ENCODE data around the gene LSM7.

DNA sequence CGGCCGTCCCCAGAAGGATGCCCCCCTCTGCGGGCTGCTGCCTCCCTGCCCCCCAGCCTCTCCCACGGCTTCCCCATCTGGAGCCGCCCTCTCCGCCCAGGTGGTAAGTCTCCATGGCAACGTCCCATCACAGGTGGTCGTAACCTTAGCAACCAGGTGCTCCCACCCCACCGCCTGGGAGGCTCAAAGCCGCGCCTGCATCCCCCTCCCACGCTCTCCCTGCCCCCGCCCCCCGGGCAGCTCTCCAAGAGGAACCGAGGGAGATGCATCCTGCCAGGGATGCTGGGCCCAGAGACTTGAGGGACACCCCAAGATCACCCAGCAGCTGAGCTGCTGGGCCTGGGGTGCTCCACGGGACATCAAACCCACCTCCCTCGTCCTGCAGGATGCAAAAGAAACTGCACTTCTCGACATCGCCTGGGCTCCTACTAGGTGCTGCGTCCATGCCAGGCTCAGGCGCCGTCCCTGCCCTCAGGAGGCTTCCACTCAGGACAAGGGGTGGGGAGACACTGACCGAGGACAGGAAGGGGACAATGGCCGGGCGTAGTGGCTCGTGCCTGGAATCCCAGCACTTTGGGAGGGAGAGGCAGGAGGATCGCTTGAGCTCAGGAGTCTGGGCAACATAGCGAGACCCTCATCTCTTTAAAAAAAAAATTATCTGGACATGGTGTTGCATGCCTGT, 15.4 kb downstream of the LSM7 start:
- TF ChIP-seq, protein P1, sequence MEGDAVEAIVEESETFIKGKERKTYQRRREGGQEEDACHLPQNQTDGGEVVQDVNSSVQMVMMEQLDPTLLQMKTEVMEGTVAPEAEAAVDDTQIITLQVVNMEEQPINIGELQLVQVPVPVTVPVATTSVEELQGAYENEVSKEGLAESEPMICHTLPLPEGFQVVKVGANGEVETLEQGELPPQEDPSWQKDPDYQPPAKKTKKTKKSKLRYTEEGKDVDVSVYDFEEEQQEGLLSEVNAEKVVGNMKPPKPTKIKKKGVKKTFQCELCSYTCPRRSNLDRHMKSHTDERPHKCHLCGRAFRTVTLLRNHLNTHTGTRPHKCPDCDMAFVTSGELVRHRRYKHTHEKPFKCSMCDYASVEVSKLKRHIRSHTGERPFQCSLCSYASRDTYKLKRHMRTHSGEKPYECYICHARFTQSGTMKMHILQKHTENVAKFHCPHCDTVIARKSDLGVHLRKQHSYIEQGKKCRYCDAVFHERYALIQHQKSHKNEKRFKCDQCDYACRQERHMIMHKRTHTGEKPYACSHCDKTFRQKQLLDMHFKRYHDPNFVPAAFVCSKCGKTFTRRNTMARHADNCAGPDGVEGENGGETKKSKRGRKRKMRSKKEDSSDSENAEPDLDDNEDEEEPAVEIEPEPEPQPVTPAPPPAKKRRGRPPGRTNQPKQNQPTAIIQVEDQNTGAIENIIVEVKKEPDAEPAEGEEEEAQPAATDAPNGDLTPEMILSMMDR (conservative IDR thresholded peaks at IDR 0.05; ENCODE audit: low read depth, low read length): no peak
- no peak for TF ChIP-seq EZH2 (IDR thresholded peaks at IDR 0.05; ENCODE audit: borderline replicate concordance, low read depth, low read length, poor library complexity, severe bottlenecking)
